Osteocyte (in vitro differentiated cells): ENCODE measurements around the gene TRPM7. TPM values are rescaled to one million over a fixed set of nuclear protein-coding genes. Genes with fewer than 3 reads are reported as not detected.

Experiments
- DNase-seq: peaks from one replicate; pipeline ENCODE4 v3.0.0; 2021; ENCODE audit warnings: mixed read lengths; ENCODE audit not compliant: unreplicated experiment; ENCODE audit errors: extremely low spot score
- H3K27ac Mint-ChIP-seq: one replicate; pipeline ENCODE4 v1.8.0; 2021; ENCODE audit warnings: mild to moderate bottlenecking, mixed read lengths; ENCODE audit not compliant: unreplicated experiment
- H3K27me3 Mint-ChIP-seq: one replicate; pipeline ENCODE4 v1.8.0; 2021; ENCODE audit warnings: mixed read lengths; ENCODE audit not compliant: unreplicated experiment
- H3K36me3 Mint-ChIP-seq: one replicate; pipeline ENCODE4 v1.8.0; 2021; ENCODE audit warnings: mixed read lengths; ENCODE audit not compliant: unreplicated experiment
- H3K4me1 Mint-ChIP-seq: one replicate; pipeline ENCODE4 v1.8.0; 2021; ENCODE audit warnings: mixed read lengths; ENCODE audit not compliant: unreplicated experiment
- H3K4me3 Mint-ChIP-seq: one replicate; pipeline ENCODE4 v1.8.0; 2021; ENCODE audit warnings: mild to moderate bottlenecking, moderate library complexity, mixed read lengths; ENCODE audit not compliant: unreplicated experiment
- H3K9me3 Mint-ChIP-seq: one replicate; pipeline ENCODE4 v1.8.0; 2021; ENCODE audit warnings: mixed read lengths; ENCODE audit not compliant: unreplicated experiment
- CTCF ChIP-seq: fragments of 200-600 bp; sonication (generic); IDR thresholded peaks from 2 replicates; pipeline ENCODE4 v1.5.0; 2021; ENCODE audit warnings: antibody characterized with exemption, mild to moderate bottlenecking, moderate library complexity
- total RNA-seq: library from RNA; stranded (reverse); gene quantifications from 2 replicates; pipeline ENCODE4 v1.2.1, GENCODE V29; 2021

TRPM7 gene
- total RNA-seq, 1 donor from 2014 or later, result 53.6 TPM

GRCh38 chr15:50655555-50655954 is 31.0 kb downstream of the TRPM7 start:
- no peak for DNase-seq
- H3K4me1 Mint-ChIP-seq, result no peaks in the 10 kb centered on the region
- no peak overlapping the region for H3K4me3 Mint-ChIP-seq
- no peak overlapping the region for H3K27ac Mint-ChIP-seq
- TF ChIP-seq CTCF, result no peak
- H3K9me3 Mint-ChIP-seq, result no peaks in the 10 kb centered on the region
- H3K27me3 Mint-ChIP-seq, result no peaks in the 10 kb centered on the region
- peaks cover 42% of the 10 kb centered on the region for H3K36me3 Mint-ChIP-seq

GRCh38 chr15:50653156-50653743 is 33.3 kb downstream of the TRPM7 start:
- no peak for TF ChIP-seq CTCF
- Mint-ChIP-seq H3K4me3 (no peak overlapping the region), H3K9me3 (no peaks in the 10 kb centered on the region), H3K27me3 (no peaks in the 10 kb centered on the region), H3K27ac (no peak overlapping the region), H3K4me1 (no peaks in the 10 kb centered on the region), H3K36me3 (peaks cover 44% of the 10 kb centered on the region)
- no peak for DNase-seq

- H3K9me3 Mint-ChIP-seq, result no peaks in the 10 kb centered on the region
- H3K27ac Mint-ChIP-seq, result no peak overlapping the region
- peaks cover 44% of the 10 kb centered on the region for H3K36me3 Mint-ChIP-seq
Observed at GRCh38 chr15:50652671-50653070, 33.9 kb downstream of the TRPM7 start.

GRCh38 chr15:50641318-50641717 is 45.3 kb downstream of the TRPM7 start:
- TF ChIP-seq CTCF, result no peak
- Mint-ChIP-seq H3K27me3 (no peaks in the 10 kb centered on the region), H3K4me3 (no peak overlapping the region), H3K4me1 (no peaks in the 10 kb centered on the region), H3K9me3 (no peaks in the 10 kb centered on the region), H3K36me3 (peaks cover 39% of the 10 kb centered on the region), H3K27ac (no peak overlapping the region)
- no peak for DNase-seq

More at GRCh38 chr15:50652671-50653070, 33.9 kb downstream of the TRPM7 start:
- Mint-ChIP-seq H3K4me1 (no peaks in the 10 kb centered on the region), H3K27me3 (no peaks in the 10 kb centered on the region), H3K4me3 (no peak overlapping the region)
- no peak for DNase-seq
- no peak for TF ChIP-seq CTCF

- no peak for TF ChIP-seq CTCF
- peaks cover 39% of the 10 kb centered on the region for H3K36me3 Mint-ChIP-seq
- peaks cover 4% of the 10 kb centered on the region for H3K4me1 Mint-ChIP-seq
- no peaks in the 10 kb centered on the region for H3K9me3 Mint-ChIP-seq
- H3K27ac Mint-ChIP-seq, result no peak overlapping the region
- DNase-seq, result no peak
- H3K27me3 Mint-ChIP-seq, result no peaks in the 10 kb centered on the region
- H3K4me3 Mint-ChIP-seq, result no peak overlapping the region
Observed at GRCh38 chr15:50636146-50636545, 50.5 kb downstream of the TRPM7 start.
